HepG2 (cell line): ENCODE data around the gene MTA3. TPM values are rescaled to one million over a fixed set of nuclear protein-coding genes. Genes with fewer than 3 reads are reported as not detected.
A peak's percentile ranks its signal among the peaks of the same experiment; 100 is the strongest.

ENCODE experiments used
- ARHGAP35 ChIP-seq: sonication (generic); formaldehyde crosslinking; IDR thresholded peaks from 2 replicates; pipeline ENCODE4 v1.9.0; 2022; ENCODE audit warnings: mild to moderate bottlenecking, inconsistent platforms, moderate library complexity, missing genetic modification reagents, borderline replicate concordance
- ATF5 ChIP-seq: sonication (generic); formaldehyde crosslinking; IDR thresholded peaks from 2 replicates; pipeline ENCODE4 v1.4.0; 2020; ENCODE audit warnings: mild to moderate bottlenecking, low read depth, missing genetic modification reagents
- CBX2 ChIP-seq, 2 experiments: fragments of 200-600 bp in 1 of 2; sonication (generic); formaldehyde crosslinking in 1 of 2; IDR thresholded peaks; 2 replicates each; pipeline versions ENCODE4 v1.7.0 to v1.8.1; 2018 to 2022; ENCODE audit warnings: low read depth in 2 of 2, low read length in 1 of 2, mild to moderate bottlenecking in 1 of 2, missing genetic modification reagents in 1 of 2
- FOXK2 ChIP-seq: fragments of 450-650 bp; IDR thresholded peaks from 2 replicates; pipeline ENCODE4 v1.6.1; 2016
- FOXO1 ChIP-seq: sonication (generic); formaldehyde crosslinking; IDR thresholded peaks from 2 replicates; pipeline ENCODE4 v1.4.0; 2020; ENCODE audit warnings: missing genetic modification reagents
- GZF1 ChIP-seq: sonication (generic); formaldehyde crosslinking; IDR thresholded peaks from 2 replicates; pipeline ENCODE4 v1.5.1; 2020; ENCODE audit warnings: mild to moderate bottlenecking, missing genetic modification reagents
- HNRNPUL1 ChIP-seq: fragments of 200-400 bp; formaldehyde crosslinking; IDR thresholded peaks from 2 replicates; pipeline ENCODE4 v1.6.1; 2017; ENCODE audit warnings: low read depth, mild to moderate bottlenecking, low read length, moderate library complexity
- NFRKB ChIP-seq: fragments of 450-650 bp; IDR thresholded peaks from 2 replicates; pipeline ENCODE4 v1.6.1; 2017
- RFX5 ChIP-seq: IDR thresholded peaks from 2 replicates; pipeline ENCODE4 v1.6.1; 2011; ENCODE audit warnings: low read depth, low read length, improper control_type of control experiment
- SMAD1 ChIP-seq: sonication (generic); formaldehyde crosslinking; IDR thresholded peaks from 2 replicates; pipeline ENCODE4 v1.4.0; 2020; ENCODE audit warnings: missing genetic modification reagents, low read depth, mild to moderate bottlenecking, borderline replicate concordance
- SRSF1 ChIP-seq: fragments of 200-400 bp; formaldehyde crosslinking; optimal IDR thresholded peaks from 2 replicates; pipeline ENCODE3; 2017; ENCODE audit warnings: mild to moderate bottlenecking, low read depth, low read length, moderate library complexity
- TEAD3 ChIP-seq: optimal IDR thresholded peaks from 2 replicates; pipeline ENCODE3; 2016; ENCODE audit warnings: borderline replicate concordance
- THAP9 ChIP-seq: sonication (generic); formaldehyde crosslinking; IDR thresholded peaks from 2 replicates; pipeline ENCODE4; 2020; ENCODE audit warnings: missing genetic modification reagents, mild to moderate bottlenecking, borderline replicate concordance
- ZFY ChIP-seq: sonication (generic); formaldehyde crosslinking; IDR thresholded peaks from 2 replicates; pipeline ENCODE4 v1.4.0; 2020; ENCODE audit warnings: missing genetic modification reagents
- ZNF18 ChIP-seq: sonication (generic); formaldehyde crosslinking; IDR thresholded peaks from 2 replicates; pipeline ENCODE4 v1.8.0; 2022; ENCODE audit warnings: mild to moderate bottlenecking, missing genetic modification reagents; ENCODE audit not compliant: insufficient replicate concordance
- ZNF7 ChIP-seq: IDR thresholded peaks from 2 replicates; pipeline ENCODE4 v1.6.1; 2016; ENCODE audit warnings: missing biosample characterization, missing genetic modification reagents
- ZSCAN12 ChIP-seq: sonication (generic); formaldehyde crosslinking; IDR thresholded peaks from 2 replicates; pipeline ENCODE4 v1.9.0; 2021; ENCODE audit warnings: mild to moderate bottlenecking, missing genetic modification reagents
- ZSCAN31 ChIP-seq: sonication (generic); formaldehyde crosslinking; IDR thresholded peaks from 2 replicates; pipeline ENCODE4 v1.5.0; 2020; ENCODE audit warnings: low read depth, mild to moderate bottlenecking, missing genetic modification reagents
- polyA plus RNA-seq, 8 experiments: library from polyadenylated mRNA; depleted of rRNA in 3 of 8; stranded (reverse) in 7 of 8; unstranded in 1 of 8; fragments of >200 nt; fragmentation: Illumina TruSeq in 4 of 8; extraction: Trizol in 4 of 8; gene quantifications; 2 replicates each; pipeline versions ENCODE4 v1.2.1 to v1.2.3, GENCODE V29; 2011 to 2016; ENCODE audit warnings: low read depth in 4 of 8, missing spikeins in 1 of 8, mixed read lengths in 1 of 8; ENCODE audit not compliant: insufficient read depth in 1 of 8
- total RNA-seq, 5 experiments: library from RNA; depleted of rRNA; stranded (reverse); fragments of >200 nt; fragmentation: Illumina TruSeq; extraction: Trizol; gene quantifications; 2 replicates each; pipeline ENCODE4 v1.2.3, GENCODE V29; 2016; ENCODE audit warnings: low read depth in 1 of 5
- TF ChIP-seq, protein P1 (sequence below): sonication (generic); formaldehyde crosslinking; IDR thresholded peaks from 2 replicates; pipeline ENCODE4 v1.5.1; 2020; ENCODE audit warnings: mild to moderate bottlenecking, missing genetic modification reagents, borderline replicate concordance
- TF ChIP-seq, protein P2 (sequence below): sonication (generic); formaldehyde crosslinking; IDR thresholded peaks from 2 replicates; pipeline ENCODE4 v1.8.1; 2022; ENCODE audit warnings: mild to moderate bottlenecking, missing genetic modification reagents

Gene MTA3
- total and polyA plus RNA-seq, 2 of the 13 experiments (the other 11 are each of a cell fraction or from before 2014, with no cell fraction given): 48.8 to 77.8 TPM

DNA sequence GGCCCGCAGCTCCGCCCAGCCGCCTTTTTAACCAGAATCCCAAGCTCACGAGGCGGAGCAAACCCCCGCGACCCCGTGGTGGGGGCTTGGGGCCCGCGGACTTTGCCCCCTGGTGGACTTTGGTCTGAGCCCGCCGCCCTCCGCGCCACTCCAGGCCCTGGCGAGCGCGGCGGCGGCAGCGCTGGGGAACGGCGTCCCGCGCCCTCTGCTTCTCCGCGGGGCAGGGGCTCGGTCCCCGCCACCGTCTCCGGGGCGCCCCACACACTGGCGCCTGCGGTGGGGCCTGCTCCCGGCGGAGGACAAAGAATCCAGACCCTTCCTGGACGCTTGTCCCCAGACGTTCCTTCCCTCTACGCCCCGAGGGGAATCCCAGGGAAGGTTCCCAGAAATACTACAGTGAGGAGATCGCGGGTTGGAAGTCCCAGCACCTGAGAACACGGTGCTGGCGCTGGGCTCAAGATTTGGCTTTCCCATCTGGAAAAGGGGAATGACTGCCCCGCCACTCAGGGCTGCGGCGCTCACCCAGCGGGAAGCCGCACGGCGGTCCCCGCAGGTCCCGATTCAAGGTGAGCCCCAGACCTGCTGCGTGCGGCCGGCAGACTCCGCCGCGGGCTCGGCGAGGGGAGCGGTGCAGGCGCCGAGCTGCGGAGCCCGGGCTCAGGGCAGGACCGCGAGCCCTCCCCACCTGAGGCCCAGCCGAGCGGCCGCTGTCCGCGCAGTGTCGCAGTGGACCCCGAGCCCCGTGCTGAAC lies 224.3 kb downstream of the MTA3 start, which contains the start of gene HAAO (continued):
- TF ChIP-seq THAP9 (CRISPR knock-in tag) (peak; percentile 74; the same call in 1 of the 2 replicates), SRSF1 (peak; percentile 99), FOXO1 (peak; percentile 94), HNRNPUL1 (no peak; the same call in none of the 2 replicates), FOXK2 (no peak), ATF5 (CRISPR knock-in tag) (no peak), NFRKB (no peak), CBX2 (IDR thresholded peaks at IDR 0.05; ENCODE audit: low read depth, low read length) (no peak), CBX2 (CRISPR knock-in tag; IDR thresholded peaks at IDR 0.05; ENCODE audit: low read depth) (0 out of 2 replicates have a peak, but pooled peaks have one; percentile 86), ZFY (CRISPR knock-in tag) (peak; percentile 94), ZNF18 (CRISPR knock-in tag) (peak; percentile 97), TEAD3 (CRISPR knock-in tag) (peak; percentile 84), ZSCAN12 (CRISPR knock-in tag) (peak; percentile 97; the same call in 1 of the 2 replicates), ZNF7 (CRISPR knock-in tag) (peak; percentile 71; the same call in 1 of the 2 replicates), SMAD1 (CRISPR knock-in tag) (peak; percentile 100), ARHGAP35 (CRISPR knock-in tag) (peak; percentile 69), GZF1 (CRISPR knock-in tag) (no peak), ZSCAN31 (peak; percentile 99), RFX5 (no peak)
- TF ChIP-seq, protein P1, sequence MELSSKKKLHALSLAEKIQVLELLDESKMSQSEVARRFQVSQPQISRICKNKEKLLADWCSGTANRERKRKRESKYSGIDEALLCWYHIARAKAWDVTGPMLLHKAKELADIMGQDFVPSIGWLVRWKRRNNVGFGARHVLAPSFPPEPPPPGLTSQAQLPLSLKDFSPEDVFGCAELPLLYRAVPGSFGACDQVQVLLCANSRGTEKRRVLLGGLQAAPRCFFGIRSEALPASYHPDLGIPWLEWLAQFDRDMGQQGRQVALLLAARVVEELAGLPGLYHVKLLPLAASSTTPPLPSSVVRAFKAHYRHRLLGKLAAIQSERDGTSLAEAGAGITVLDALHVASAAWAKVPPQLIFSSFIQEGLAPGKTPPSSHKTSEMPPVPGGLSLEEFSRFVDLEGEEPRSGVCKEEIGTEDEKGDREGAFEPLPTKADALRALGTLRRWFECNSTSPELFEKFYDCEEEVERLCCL (CRISPR knock-in tag): peak; percentile 57; the same call in 1 of the 2 replicates
- TF ChIP-seq, protein P2, sequence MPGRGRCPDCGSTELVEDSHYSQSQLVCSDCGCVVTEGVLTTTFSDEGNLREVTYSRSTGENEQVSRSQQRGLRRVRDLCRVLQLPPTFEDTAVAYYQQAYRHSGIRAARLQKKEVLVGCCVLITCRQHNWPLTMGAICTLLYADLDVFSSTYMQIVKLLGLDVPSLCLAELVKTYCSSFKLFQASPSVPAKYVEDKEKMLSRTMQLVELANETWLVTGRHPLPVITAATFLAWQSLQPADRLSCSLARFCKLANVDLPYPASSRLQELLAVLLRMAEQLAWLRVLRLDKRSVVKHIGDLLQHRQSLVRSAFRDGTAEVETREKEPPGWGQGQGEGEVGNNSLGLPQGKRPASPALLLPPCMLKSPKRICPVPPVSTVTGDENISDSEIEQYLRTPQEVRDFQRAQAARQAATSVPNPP (CRISPR knock-in tag): peak; percentile 85
